Effector CD4-positive, alpha-beta T cell (primary cell): ENCODE results near the gene DNAJA4.
"Not testable (repeated sequence)": the region's sequence is repeated elsewhere in the genome, so short reads cannot be mapped to it uniquely, and the experiment has no call there.

Experiments
- DNase-seq: peaks from one replicate; pipeline ENCODE4 v3.0.0-alpha.2; 2020

The DNAJA4 gene

DNA sequence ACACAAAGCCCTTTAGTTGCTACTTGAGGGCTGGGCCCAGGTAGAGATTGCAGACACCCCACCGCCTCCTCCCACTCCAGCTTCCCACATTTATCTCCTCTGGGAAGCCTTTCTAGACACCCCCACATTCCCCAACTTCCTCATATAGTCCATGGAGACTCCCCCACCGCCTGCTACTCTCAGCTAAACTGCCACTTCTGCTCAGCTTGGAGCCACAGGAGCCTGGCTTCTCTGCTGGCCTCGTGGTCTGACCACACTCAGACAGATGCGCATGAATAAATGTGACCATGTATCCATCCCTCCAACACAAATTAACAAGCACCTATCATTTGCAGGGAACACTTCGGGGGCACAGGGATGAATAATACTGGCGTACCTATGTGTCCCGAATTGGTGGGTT, 19.5 kb upstream of the DNAJA4 start:
- DNase-seq = no peak

DNA sequence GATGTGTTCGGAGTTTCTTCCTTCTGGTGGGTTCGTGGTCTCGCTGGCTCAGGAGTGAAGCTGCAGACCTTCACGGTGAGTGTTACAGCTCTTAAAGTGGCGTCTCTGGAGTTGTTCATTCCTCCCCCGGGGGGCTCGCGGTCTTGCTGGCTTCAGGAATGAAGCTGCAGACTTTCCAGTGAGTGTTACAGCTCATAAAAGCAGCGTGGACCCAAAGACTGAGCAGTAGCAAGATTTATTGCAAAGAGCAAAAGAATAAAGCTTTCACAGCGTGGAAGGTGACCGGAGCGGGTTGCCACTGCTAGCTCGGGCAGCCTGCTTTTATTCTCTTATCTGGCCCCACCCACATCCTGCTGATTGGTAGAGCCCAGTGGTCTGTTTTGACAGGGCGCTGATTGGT, 19.0 kb upstream of the DNAJA4 start:
- DNase-seq = not testable (repeated sequence)

DNA sequence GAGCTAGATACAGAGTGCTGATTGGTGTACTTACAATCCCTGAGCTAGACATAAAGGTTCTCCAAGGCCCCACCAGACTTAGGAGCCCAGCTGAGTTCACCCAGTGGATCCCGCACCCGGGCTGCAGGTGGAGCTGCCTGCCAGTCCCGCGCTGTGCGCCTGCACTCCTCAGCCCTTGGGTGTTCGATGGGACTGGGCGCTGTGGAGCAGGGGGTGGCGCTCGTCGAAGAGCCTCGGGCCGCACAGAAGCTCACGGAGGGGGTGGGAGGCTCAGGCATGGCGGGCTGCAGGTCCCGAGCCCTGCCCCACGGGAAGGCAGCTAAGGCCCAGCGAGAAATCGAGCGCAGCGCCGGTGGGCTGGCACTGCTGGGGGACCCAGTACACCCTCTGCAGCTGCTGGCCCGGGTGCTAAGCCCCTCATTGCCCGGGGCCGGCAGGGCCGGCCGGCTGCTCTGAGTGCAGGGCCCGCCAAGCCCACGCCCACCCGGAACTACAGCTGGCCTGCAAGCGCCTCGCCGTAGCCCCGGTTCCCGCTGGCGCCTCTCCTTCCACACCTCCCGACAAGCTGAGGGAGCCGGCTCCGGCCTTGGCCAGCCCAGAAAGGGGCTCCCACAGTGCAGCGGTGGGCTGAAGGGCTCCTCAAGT, 18.3 kb upstream of the DNAJA4 start:
- DNase-seq = not testable (repeated sequence)

DNA sequence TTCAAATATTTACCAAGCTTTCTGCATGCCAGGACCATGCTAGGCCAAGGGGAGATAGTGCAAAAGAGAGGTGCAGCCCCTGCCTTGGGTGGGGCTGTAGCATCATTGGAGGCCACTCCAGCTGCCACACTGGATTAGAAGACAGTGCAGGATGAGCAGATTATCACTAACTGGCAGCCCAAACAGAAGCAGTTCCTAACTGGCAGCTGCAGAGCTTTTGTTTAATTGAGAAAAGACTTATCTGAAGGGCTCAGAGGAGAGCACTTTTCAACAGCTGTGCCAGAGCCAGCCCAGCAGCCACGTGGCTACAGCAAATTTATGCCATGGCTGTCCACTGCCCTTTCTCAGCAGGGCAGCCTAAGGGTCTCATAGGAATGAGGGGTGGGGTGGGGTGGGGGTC, 16.5 kb upstream of the DNAJA4 start:
- DNase-seq = no peak

DNA sequence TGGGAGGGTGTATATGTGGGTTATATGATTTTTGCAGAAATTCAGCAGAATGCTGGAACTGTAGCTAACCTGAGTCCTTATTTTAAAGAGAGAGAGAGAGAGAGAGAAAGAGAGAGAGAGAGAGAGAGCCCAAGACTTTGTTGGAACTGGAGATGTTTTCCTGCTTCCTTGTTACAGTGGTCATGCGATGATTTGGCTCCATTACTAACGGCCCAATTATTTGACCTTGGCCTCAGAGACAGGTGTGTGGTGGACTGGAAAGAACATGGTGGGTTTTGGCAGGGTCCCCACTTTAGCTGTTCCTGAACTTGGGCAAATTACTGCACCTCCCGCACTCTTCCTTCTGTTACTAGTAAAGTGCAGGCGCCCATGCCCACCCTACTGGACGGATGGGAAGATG, 15.2 kb upstream of the DNAJA4 start:
- DNase-seq = no peak

DNA sequence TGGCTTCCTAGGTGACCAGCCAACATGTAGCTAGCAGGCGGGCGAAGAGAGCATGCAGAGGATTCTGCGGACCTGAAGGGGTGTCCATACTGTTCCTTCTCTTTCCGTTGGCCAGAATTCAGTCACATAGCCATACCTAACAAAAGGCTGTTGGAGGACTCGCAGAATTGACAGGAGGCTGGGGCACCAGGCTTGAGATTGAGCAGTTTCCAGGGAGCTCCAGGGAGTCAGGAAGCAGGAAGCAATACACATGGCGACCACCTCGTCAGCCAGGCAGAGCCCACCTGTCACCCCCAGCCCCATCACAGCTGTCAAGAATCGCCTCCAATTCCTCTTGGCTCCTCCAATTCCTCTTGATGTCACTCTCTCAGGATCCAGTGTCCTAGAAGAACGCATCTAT, 13.2 kb upstream of the DNAJA4 start:
- no peak for DNase-seq

DNA sequence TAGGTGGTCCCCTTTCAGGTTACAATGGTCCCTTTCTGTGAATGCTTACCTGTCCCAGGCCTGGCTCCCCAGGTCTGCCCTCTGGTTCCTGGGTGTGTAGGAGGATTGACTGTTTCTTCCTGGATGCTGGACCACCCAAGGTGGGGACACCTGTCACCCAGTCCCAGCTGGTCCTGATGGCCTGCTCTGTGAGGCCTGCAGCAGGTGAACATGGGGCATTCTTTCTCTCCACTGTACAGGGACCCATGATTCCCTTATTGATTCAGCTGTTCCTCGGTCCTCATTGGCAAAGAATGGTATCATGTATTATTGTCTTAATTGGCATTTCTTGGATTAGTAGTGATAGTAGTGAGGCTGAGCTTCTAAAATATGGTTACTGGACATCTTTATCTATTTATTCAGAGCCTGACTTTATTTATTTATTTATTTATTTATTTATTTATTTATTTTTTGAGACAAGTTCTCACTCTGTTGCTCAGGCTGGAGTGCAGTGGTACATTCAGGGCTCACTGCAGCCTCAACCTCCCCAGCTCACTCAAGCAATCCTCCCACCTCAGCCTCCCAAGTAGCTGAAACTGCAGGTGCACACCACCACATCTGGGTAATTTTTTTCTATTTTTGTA, 8.8 kb upstream of the DNAJA4 start:
- DNase-seq = no peak

DNA sequence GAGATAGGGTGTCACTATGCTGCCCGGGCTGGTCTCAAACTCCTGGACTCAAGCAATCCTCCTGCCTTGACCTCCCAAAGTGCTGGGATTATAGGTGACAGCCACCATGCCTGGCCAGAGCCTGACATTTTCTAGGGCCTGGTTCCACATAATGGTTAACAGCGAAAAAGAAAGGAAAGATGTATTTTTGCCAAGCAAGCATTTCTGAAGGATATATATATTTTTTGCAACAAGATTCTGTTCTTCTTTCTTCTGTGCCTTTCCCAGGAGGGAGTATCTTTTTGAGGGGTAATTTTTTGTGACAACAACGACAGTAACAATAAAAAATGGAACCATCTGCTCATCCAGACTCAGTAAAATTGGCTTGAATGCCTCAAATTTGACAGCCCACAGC, 8.3 kb upstream of the DNAJA4 start:
- DNase-seq = no peak

DNA sequence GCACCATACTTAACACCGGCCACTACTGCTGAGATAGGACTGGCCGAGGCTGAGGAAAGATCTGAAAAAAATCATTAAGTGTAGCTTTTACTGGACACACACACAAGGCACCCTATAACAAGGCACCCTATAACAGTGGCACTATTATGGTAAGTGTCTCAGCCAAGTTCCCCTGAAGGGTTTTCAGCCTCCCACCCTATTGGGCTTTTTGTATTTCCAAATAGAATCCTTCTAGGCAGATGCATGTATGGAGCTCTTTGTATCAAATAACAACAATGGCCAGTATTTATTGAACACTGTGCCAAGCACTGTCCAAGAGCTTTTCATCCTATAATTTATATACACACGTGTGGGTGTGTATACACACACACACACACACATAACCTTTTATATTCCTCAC, 6.7 kb upstream of the DNAJA4 start:
- DNase-seq = no peak

DNA sequence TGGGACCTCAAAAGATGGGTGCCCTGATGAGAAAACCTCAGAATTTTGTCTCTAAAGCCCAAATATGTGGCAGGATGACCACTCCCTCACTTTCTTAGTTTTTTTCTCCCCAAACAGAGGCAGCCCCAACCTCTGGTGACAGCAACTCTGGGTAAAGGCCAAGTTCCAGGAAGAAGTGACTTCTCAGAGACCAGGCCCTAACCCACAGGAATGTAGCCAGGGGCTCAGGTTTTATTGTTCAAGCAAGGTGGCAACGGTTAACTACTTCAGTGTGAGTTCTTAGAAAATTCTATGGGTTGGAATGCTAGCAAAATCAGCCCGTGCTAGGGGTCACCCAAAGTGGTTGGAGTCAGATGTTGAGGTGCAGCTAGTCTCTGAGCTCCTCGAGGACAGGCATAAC, 5.1 kb upstream of the DNAJA4 start:
- no peak for DNase-seq

DNA sequence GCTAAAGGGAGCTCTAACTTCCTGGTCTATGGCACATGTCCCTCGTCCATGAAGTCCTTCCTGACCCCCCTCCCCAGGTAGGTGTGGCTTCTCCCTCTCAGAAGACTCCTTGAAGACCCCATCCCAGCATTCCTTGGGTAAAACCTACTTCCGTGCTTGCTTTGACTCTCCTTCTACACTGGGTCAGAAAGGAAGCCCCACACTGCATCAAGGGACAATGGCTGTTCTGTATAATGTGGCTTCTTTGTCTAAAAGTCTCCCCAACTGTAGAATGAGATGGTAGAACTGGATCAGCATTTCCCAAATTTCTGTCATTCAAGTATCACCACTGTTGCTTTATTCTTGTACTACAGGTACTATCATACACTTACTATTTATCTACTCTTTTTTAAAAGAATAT, 3.9 kb upstream of the DNAJA4 start:
- DNase-seq = no peak

DNA sequence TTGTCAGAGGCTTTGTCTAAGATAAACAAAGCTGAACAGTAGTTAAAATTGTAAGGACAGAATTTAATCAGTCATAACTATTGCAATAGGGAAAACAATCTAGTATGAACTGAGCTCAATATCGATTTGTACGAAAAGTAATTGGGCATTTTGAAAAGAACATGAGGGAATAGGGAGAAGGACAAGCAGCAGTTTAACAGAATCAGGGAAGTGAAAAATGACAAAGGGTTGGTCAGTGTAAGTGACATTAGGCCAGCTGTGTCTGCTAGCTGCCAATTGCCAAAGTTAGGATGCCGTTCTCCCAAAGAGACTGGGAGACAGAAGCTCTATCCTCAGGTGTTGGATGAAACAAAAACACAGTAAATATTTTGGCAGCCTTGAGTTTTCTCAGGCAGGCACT, 3.3 kb upstream of the DNAJA4 start:
- DNase-seq = no peak

DNA sequence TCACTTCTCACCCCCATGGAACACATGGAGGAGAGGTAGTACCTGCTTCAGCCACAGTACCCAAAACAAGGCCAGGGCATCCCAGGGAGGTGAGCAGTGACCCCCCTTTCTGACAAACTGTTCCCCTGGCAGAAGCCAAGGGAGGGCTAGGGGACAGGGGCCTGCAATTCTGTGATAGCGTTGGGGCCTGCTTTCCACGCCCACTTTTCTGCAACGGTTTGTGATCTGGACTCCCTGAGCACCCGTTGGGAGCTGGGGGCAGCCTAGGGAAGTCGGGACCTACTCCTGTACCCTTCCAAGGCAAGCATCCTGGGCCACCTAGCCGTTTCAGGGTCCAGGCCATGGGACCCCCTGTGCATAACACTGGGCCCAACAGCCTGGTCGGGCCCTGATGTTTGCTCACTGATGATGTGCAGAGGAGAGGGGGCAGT, 996 bp upstream of the DNAJA4 start:
- DNase-seq = no peak

DNA sequence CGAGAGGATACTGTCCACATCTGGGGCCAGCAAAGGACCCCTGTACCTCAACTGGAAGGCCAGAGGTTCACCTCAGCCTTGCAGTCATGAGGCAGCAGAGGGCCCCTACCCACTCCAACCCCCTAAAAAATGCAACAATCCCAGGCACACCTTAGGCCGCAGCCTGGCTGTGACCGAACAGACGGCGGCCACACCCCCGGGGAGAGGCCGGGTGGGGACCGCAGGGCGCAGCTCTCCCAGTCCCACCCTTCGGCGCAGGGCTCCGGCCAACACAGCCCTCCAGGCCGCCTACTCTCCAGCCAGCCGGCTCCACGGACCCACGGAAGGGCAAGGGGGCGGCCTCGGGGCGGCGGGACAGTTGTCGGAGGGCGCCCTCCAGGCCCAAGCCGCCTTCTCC, 457 bp upstream of the DNAJA4 start:
- DNase-seq = no peak

DNA sequence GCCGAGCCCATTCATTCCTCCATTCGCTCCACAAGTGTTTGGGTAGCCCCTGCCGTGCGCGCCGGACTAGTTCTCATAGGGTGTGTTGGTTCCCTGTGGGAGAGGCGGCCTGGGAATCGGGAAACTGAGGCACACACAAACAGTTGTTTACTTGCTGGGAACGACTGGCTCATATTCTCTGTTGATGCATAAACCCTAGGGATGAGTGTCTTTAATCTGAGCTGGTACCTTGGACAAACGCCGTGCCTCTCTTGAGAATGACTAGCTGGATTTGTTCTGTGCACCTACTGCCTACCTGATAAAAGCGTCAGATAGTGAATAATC, 737 bp downstream of the DNAJA4 start:
- DNase-seq = no peak

DNA sequence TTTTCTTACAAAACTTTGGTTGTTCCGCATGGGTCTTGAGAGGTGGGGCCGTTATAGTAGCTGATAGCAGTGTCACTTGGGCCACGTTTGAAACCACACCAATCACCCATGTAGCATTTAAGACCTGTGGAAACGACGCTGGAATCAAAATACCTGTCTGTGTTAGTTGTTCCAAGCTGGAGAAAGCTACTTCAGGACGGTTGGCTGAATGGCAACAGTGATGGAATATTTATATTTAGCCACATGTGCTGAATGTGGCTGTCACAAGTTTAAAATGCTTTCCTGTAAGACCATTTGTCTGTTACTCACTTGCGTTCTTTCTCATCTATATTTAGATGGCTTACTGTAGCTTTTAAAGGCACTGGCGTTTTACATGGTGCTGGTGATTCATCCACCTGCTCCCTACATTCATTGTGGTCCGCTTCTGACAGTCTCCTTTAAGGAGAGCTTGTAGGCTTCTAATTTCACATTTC, 1.4 kb downstream of the DNAJA4 start:
- no peak for DNase-seq

DNA sequence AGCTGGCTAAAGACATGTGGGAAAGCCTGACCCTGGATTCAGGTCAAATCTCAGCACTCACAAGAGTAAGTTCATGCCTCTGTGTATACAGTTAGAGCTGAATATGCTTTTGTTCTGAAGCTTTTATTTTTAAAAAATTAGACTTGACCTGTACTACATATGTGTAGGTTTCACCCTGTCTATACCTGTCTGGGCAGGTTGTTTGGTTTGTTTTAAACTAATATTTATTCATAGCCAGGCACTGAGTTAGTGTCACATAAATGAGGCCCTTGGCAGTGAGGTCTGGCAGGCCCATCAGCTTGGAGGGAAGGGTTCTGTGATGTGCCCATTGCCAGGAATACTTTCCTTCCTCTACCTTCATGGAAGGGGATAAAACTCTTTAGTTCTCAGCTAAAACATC, 1.9 kb downstream of the DNAJA4 start:
- no peak for DNase-seq

DNA sequence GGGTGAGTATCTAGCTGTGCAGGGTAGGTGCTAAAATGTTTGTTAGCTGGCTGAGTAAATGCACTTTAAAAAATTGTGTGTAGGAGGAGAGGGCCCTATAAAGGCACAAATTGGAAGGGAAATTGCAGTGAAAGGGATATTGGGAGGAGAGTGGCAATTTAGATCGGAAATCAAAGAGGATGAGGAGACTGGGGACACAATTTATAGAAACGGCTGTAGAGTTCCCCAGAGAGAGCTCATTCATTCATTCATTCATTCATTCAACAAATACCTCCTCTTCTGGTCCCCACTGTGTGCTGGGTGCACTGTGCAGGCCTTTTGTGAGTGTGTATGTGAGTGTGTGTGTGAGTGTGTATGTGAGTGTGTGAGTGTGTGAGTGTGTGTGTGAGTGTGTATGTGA, 2.4 kb downstream of the DNAJA4 start:
- DNase-seq = no peak

DNA sequence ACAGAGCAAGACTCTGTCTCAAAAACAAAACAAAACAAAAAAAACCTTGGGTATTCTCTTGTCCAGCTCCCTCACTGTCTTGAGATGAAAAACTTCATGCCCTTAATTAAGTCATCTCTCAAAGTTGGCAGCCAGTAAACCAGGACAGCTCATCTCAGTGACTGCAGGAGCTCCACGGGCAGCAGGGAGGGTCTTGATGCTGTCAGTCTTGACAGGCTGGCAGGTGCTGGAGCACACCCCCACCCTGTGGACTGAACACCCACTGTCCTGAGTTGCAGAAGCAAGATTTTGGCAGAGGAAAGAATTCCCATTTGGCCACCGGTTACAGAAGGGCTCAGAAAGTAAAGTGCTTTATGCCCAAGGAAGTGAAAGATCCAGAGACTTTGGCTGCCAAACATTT, 8.0 kb downstream of the DNAJA4 start:
- DNase-seq = no peak

DNA sequence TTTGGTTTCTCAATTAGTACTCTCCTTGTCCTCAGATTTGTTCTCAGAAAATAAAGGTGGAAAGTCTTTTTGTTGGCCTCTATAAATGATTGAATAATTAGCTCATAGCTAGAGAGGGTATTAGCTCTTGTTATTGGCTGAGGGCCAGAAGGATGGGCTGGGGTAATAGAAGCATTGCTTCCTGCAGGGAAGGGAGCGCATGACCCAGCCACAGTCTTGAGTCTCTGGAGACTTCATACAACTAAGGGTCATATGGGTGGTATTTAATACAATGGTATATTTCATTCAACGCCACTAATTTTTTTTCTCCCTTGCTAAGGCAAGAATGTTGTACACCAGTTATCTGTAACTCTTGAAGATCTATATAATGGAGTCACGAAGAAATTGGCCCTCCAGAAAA, 8.4 kb downstream of the DNAJA4 start:
- DNase-seq = no peak

DNA sequence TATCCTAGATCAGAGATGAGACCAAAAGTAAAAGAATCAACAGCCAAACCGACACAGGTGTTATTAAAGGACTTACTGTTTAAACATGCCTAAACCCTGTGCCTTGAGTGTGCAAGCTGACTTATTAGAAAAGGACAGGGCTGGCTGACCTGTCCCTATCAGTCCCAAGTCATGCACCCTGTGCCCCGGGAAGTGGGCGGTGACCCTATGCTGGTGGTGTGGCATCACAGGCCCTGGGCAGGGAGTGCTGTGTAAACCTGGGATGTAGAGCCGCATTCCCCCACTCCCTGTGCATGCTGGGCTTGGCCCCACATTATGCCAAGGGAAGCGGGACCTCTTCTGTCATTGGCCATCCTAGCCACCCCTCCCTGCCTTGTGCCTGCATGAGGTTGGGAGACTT, 10.6 kb downstream of the DNAJA4 start:
- DNase-seq = no peak

DNA sequence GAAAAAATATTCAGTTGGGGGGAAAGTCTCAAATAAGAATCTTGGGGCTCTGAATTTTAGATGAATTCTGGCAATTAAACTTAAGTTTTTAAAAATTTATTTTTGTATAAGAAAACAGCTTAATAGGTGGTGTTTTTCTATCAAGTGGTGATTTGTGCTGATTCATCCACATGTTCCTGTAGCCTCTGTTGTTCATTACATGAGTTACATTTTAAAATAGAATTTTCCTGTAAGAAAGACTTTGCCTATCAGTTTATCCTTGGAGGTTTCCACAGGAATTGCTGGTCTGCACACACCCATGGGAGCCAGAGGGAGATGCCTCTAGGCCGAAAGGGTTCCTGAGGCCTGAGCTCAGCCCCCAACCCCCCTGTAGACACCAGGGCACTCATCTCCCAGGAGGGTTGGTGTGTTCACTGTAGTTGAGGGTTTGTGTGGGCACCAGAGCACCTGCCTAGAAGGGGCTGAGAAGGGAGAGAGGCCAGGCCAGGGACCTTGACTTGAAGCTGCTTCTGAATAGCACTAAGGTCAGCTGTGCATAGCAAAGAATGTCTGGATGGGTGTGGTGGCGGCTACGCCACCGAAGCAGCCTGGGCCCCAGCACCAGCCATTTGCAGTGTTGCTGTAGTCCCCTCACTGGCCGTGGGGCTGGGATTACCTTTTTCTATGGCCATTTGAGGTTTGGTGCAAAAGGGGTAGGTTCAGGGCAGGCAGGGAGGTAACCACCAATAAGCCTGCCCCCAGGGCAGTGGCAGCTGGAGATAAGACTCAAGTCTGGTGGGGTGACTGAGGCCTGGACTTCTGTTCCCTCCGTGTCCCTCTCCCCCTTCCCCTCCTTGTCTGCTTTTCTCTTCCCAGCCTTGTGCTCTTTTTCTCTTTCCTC, 11.9 kb downstream of the DNAJA4 start:
- no peak for DNase-seq

DNA sequence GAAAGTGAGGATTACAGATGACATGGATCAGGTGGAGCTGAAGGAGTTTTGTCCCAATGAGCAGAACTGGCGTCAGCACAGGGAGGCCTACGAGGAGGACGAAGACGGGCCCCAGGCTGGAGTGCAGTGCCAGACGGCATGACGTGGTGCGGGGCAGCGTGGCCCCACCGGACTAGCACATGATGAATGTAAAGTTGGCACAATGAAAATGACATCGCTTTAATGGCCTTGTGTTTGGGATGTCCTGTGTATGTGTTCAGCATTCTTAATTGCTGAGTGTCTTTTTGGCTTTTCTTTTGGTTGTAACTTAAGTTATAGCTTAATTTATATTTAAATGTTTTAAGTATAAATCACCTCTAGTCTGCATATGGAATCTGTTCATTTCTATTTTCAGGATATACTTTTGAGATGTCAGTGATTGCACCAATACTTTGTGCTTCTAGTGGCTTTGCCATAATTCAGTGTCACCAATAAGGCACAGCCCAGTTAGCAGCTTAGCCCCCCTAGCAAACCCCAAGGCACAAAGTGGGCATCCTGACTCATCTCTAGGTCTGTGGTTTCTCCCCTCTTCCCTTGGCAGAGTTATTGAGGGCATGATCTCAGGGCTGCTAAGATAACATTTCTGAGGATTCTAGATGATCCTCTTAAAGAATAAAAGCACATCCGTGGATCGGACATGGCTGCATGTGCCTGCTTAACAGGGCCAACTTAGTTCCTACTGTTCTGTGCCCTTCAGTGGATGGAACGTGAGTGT, 16.1 kb downstream of the DNAJA4 start:
- DNase-seq = no peak
